GM12872 (cell line): ENCODE results near the gene ZNF234.

Experiments used
- TF ChIP-seq, protein P1 (sequence below): IDR thresholded peaks from 3 replicates; pipeline ENCODE4 v1.5.1; 2011; ENCODE audit warnings: low read depth, mild to moderate bottlenecking, low read length, moderate library complexity; ENCODE audit not compliant: insufficient read depth

The ZNF234 gene

DNA sequence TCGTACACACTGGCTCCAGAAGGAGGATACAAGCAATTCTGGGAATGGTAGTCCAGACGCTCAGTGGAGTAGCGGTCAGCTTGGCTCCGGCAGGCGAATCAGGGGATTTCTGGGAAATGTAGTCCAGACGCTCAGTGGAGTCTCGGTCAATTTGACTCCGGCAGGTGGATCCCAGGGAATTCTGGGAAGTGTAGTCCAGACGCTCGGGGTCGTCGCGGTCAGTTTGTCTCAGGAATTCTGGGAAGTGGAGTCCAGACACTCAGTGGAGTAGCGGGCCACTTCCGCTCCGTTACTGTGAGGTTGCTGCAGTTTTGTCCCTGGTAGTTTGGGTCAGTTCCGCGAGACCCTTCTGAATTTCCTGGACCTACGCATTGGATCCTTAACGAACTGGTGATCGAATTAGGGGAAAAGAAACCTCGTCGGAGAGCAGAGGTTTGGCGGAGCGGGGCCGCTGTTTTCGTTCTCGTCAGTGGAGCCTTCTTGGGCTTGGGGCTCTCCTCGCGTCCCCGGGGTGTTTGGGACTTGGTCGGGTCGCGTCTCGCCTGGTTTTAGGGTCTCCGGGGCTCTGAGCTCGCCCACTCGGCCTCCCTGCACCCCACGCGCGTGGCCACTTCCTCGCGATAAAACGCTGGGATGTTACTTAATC is 28.1 kb upstream of the ZNF234 start, which contains the start of gene ZNF225:
Gene ZNF225 (plus strand): TSS at position 262 of the 646 bp plus-strand sequence. CDS start 2,429 bp downstream, outside the sequence.
- TF ChIP-seq, protein P1, sequence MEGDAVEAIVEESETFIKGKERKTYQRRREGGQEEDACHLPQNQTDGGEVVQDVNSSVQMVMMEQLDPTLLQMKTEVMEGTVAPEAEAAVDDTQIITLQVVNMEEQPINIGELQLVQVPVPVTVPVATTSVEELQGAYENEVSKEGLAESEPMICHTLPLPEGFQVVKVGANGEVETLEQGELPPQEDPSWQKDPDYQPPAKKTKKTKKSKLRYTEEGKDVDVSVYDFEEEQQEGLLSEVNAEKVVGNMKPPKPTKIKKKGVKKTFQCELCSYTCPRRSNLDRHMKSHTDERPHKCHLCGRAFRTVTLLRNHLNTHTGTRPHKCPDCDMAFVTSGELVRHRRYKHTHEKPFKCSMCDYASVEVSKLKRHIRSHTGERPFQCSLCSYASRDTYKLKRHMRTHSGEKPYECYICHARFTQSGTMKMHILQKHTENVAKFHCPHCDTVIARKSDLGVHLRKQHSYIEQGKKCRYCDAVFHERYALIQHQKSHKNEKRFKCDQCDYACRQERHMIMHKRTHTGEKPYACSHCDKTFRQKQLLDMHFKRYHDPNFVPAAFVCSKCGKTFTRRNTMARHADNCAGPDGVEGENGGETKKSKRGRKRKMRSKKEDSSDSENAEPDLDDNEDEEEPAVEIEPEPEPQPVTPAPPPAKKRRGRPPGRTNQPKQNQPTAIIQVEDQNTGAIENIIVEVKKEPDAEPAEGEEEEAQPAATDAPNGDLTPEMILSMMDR: no peak

DNA sequence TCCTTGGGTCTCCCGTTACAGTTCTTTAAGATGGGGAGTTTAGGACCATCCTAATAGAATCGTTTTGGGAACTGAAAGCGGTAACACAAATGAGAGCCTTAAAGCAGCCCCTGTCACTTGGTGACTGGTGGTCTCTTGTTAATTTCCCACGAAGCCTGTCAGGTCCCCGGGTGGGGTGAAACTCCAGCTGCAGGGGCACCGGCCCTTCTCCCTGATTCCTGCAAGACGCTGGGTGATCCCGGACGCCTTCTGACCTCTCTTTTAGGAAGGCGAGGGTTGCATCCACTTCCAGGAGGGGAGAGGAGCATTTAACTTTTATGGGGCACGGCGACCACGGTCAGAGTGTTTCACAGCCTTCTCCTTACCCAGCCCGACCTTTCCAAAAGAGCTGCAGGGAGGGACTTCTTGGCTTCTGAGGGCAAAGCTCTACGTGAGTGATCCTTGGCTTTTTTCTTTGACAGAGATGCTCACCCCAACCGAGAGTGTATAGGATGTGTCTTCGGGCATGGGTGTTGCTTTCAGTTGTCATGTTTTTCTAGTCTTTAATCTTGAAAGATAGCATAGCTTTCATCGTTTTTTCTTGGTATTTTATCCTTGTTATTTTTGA is 27.5 kb upstream of the ZNF234 start:
- TF ChIP-seq, protein P1: no peak

DNA sequence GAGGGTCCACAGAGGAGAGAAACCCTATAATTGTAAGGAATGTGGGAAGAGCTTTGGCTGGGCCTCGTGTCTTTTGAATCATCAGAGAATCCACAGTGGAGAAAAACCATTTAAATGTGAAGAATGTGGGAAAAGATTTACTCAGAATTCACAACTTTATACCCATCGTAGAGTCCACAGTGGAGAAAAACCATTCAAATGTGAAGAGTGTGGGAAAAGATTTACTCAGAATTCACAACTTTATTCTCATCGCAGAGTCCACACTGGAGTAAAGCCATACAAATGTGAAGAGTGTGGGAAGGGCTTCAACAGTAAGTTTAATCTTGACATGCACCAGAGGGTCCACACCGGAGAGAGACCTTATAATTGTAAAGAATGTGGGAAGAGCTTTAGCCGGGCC is 9.4 kb upstream of the ZNF234 start:
- TF ChIP-seq, protein P1: no peak

DNA sequence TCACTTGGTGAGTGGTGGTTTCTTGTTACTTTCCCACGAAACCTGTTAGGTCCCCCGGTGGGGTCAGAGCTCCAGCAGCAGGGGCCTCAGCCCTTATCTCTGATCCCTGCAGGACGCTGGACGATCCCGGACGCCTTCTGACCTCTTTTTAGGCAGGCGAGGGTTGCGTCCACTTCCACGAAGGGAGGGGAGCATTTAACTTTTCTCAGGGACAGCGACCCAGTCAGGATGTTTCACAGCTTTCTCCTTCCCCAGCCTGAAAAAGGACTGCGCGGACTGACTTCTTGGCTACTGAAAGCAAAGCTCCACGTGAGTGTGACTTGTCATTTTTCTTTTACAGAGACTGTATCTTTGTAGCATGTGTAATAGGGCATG is 692 bp downstream of the ZNF234 start:
- TF ChIP-seq, protein P1: no peak

DNA sequence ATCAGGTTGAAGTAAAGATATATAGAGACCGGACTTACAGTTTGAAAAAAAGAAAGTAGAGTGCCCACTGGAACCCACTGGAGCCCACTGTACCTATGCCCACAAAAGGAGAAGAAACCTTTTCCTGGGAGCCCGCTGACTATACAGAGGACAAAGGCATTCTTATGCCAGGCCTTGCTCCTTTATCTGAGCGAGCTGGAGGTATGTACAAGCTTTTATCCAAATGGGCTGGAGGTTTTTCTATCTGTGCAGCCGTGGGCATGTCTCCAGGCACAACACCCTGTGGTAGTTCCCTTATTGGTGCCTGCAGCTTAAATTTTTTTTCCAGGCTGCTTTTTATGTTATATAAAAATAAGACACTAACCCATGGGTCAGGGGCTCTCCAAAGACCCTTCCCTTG is 8.4 kb downstream of the ZNF234 start:
- TF ChIP-seq, protein P1: no peak

DNA sequence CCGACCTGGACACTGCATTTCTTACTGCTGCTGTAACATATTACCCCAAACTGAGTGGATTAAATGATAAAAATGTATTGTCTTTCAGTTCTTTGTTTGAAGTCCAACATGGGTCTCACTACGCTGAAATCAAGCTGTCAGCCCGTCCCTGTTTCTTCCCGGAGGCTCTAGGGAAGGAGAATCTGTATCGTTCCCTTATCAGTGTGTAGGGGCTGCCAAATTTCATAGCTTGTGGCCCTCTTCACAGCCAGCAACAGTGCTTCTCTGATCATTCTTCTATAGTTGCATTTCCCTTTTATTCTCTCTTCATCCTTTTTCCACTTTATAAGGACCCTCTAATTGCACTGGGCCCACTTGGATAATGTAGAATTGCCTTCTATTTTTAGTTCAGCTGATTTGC is 10.1 kb downstream of the ZNF234 start:
- TF ChIP-seq, protein P1: no peak

DNA sequence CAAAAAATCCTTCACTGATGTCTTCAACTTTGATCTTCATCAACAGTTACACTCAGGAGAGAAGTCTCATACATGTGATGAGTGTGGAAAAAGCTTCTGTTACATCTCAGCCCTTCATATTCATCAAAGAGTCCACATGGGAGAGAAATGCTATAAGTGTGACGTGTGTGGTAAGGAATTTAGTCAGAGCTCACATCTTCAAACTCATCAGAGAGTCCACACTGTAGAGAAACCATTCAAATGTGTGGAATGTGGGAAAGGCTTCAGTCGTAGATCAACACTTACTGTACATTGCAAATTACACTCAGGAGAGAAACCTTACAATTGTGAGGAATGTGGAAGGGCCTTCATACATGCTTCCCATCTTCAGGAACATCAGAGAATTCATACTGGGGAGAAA is 15.1 kb downstream of the ZNF234 start:
- TF ChIP-seq, protein P1: no peak
